MG63 (cell line): ENCODE measurements around the gene TGFA. TPM values are rescaled to one million over a fixed set of nuclear protein-coding genes. Genes with fewer than 3 reads are reported as not detected.

Source experiments
- DNase-seq: peaks from one replicate; pipeline ENCODE4 v3.0.0-alpha.2; 2020
- H3K27me3 ChIP-seq: fragments of 250-450 bp; sonication (Bioruptor Pico); 2 replicates; pipeline ENCODE4 v1.5.1; 2020; ENCODE audit warnings: mild to moderate bottlenecking, moderate library complexity
- H3K36me3 ChIP-seq: fragments of 250-450 bp; sonication (Bioruptor Pico); 2 replicates; pipeline ENCODE4 v1.5.1; 2020; ENCODE audit warnings: mild to moderate bottlenecking, moderate library complexity
- H3K4me3 ChIP-seq: fragments of 250-450 bp; sonication (Bioruptor Pico); 2 replicates; pipeline ENCODE4 v1.5.1; 2020; ENCODE audit warnings: mild to moderate bottlenecking, moderate library complexity
- H3K9me3 ChIP-seq: fragments of 250-450 bp; sonication (Bioruptor Pico); 2 replicates; pipeline ENCODE4 v1.5.1; 2020; ENCODE audit warnings: mild to moderate bottlenecking, moderate library complexity
- total RNA-seq: library from RNA; depleted of rRNA; stranded (reverse); fragments of >200 nt; shearing (Covaris generic); gene quantifications from 2 replicates; pipeline ENCODE4 v1.2.3, GENCODE V29; 2014; ENCODE audit warnings: low replicate concordance; rRNA removed

TGFA gene
- 0.05 and 0.43 TPM in 2 replicates for total RNA-seq

GRCh38 chr2:70553584-70554337 is at the start of gene TGFA:
Gene TGFA (minus strand): TSS chr2:70553826. CDS start chr2:70553767, 59 bp downstream.
- H3K9me3 ChIP-seq: no peaks in the 10 kb centered on the region
- peak; percentile 81 for DNase-seq
- peak within 1 kb of the TSS; percentile 47 for H3K4me3 ChIP-seq
- H3K27me3 ChIP-seq: peaks cover 26% of the 10 kb centered on the region
- no peaks in the 10 kb centered on the region for H3K36me3 ChIP-seq

GRCh38 chr2:70603066-70603465 is 49.4 kb upstream of the TGFA start:
- Histone ChIP-seq H3K4me3 (no peak overlapping the region), H3K27me3 (no peaks in the 10 kb centered on the region), H3K9me3 (no peaks in the 10 kb centered on the region), H3K36me3 (no peaks in the 10 kb centered on the region)
- DNase-seq: no peak

GRCh38 chr2:70598197-70598596 is 44.6 kb upstream of the TGFA start:
- Histone ChIP-seq H3K9me3 (no peaks in the 10 kb centered on the region), H3K36me3 (no peaks in the 10 kb centered on the region), H3K4me3 (no peak overlapping the region), H3K27me3 (no peaks in the 10 kb centered on the region)
- no peak for DNase-seq

- peak; percentile 80 for DNase-seq
- Histone ChIP-seq H3K27me3 (no peaks in the 10 kb centered on the region), H3K4me3 (no peak overlapping the region), H3K9me3 (no peaks in the 10 kb centered on the region), H3K36me3 (no peaks in the 10 kb centered on the region)
Observed at GRCh38 chr2:70596739-70597138, 43.1 kb upstream of the TGFA start.

GRCh38 chr2:70596293-70596692 is 42.7 kb upstream of the TGFA start:
- DNase-seq: peak; percentile 87
- H3K27me3 ChIP-seq: no peaks in the 10 kb centered on the region
- H3K36me3 ChIP-seq: no peaks in the 10 kb centered on the region

GRCh38 chr2:70583091-70583490 is 29.5 kb upstream of the TGFA start:
- no peak for DNase-seq
- no peaks in the 10 kb centered on the region for H3K9me3 ChIP-seq
- H3K4me3 ChIP-seq: no peak overlapping the region
- H3K27me3 ChIP-seq: no peaks in the 10 kb centered on the region
- H3K36me3 ChIP-seq: no peaks in the 10 kb centered on the region

More at GRCh38 chr2:70596293-70596692, 42.7 kb upstream of the TGFA start:
- Histone ChIP-seq H3K4me3 (no peak overlapping the region), H3K9me3 (no peaks in the 10 kb centered on the region)

- no peaks in the 10 kb centered on the region for H3K27me3 ChIP-seq
- H3K4me3 ChIP-seq: no peak overlapping the region
- no peak for DNase-seq
Observed at GRCh38 chr2:70580352-70580751, 26.7 kb upstream of the TGFA start.

GRCh38 chr2:70574618-70575017 is 21.0 kb upstream of the TGFA start:
- H3K27me3 ChIP-seq: peaks cover 8% of the 10 kb centered on the region
- no peaks in the 10 kb centered on the region for H3K9me3 ChIP-seq
- no peaks in the 10 kb centered on the region for H3K36me3 ChIP-seq
- DNase-seq: no peak
- H3K4me3 ChIP-seq: no peak overlapping the region

More at GRCh38 chr2:70580352-70580751, 26.7 kb upstream of the TGFA start:
- H3K9me3 ChIP-seq: no peaks in the 10 kb centered on the region
- no peaks in the 10 kb centered on the region for H3K36me3 ChIP-seq

- DNase-seq: no peak
- peaks cover 8% of the 10 kb centered on the region for H3K27me3 ChIP-seq
- H3K4me3 ChIP-seq: no peak overlapping the region
- no peaks in the 10 kb centered on the region for H3K9me3 ChIP-seq
- H3K36me3 ChIP-seq: no peaks in the 10 kb centered on the region
Observed at GRCh38 chr2:70574109-70574508, 20.5 kb upstream of the TGFA start.

GRCh38 chr2:70570041-70570661 is 16.5 kb upstream of the TGFA start:
- H3K27me3 ChIP-seq: peaks cover 8% of the 10 kb centered on the region
- H3K36me3 ChIP-seq: no peaks in the 10 kb centered on the region
- H3K9me3 ChIP-seq: no peaks in the 10 kb centered on the region
- DNase-seq: peak; percentile 74
- no peak overlapping the region for H3K4me3 ChIP-seq

GRCh38 chr2:70569559-70569958 is 15.9 kb upstream of the TGFA start:
- peaks cover 7% of the 10 kb centered on the region for H3K27me3 ChIP-seq
- H3K4me3 ChIP-seq: no peak overlapping the region
- no peak for DNase-seq
- no peaks in the 10 kb centered on the region for H3K9me3 ChIP-seq
- H3K36me3 ChIP-seq: no peaks in the 10 kb centered on the region

- Histone ChIP-seq H3K4me3 (no peak overlapping the region), H3K9me3 (no peaks in the 10 kb centered on the region), H3K36me3 (no peaks in the 10 kb centered on the region), H3K27me3 (no peaks in the 10 kb centered on the region)
- DNase-seq: no peak
Observed at GRCh38 chr2:70566906-70567305, 13.3 kb upstream of the TGFA start.

GRCh38 chr2:70566464-70566863 is 12.8 kb upstream of the TGFA start:
- Histone ChIP-seq H3K36me3 (no peaks in the 10 kb centered on the region), H3K27me3 (no peaks in the 10 kb centered on the region), H3K9me3 (no peaks in the 10 kb centered on the region), H3K4me3 (no peak overlapping the region)
- DNase-seq: no peak

- Histone ChIP-seq H3K9me3 (no peaks in the 10 kb centered on the region), H3K36me3 (no peaks in the 10 kb centered on the region), H3K4me3 (no peak overlapping the region), H3K27me3 (no peaks in the 10 kb centered on the region)
- no peak for DNase-seq
Observed at GRCh38 chr2:70565039-70565731, 11.6 kb upstream of the TGFA start.

GRCh38 chr2:70561893-70562292 is 8.3 kb upstream of the TGFA start:
- peak; percentile 12 for DNase-seq
- H3K4me3 ChIP-seq: no peak overlapping the region
- no peaks in the 10 kb centered on the region for H3K27me3 ChIP-seq
- H3K9me3 ChIP-seq: no peaks in the 10 kb centered on the region
- H3K36me3 ChIP-seq: no peaks in the 10 kb centered on the region

GRCh38 chr2:70560442-70560841 is 6.8 kb upstream of the TGFA start:
- Histone ChIP-seq H3K36me3 (no peaks in the 10 kb centered on the region), H3K9me3 (no peaks in the 10 kb centered on the region), H3K27me3 (no peaks in the 10 kb centered on the region), H3K4me3 (no peak overlapping the region)
- peak; percentile 10 for DNase-seq

GRCh38 chr2:70560040-70560439 is 6.4 kb upstream of the TGFA start:
- no peak for DNase-seq
- Histone ChIP-seq H3K27me3 (no peaks in the 10 kb centered on the region), H3K9me3 (no peaks in the 10 kb centered on the region), H3K4me3 (no peak overlapping the region), H3K36me3 (no peaks in the 10 kb centered on the region)
